Activated naive CD4-positive, alpha-beta T cell treated with anti-CD3 and anti-CD28 coated beads, Interleukin-2, amount 50 U/mL, for 72 hours (primary cell): ENCODE data around the gene PTPN9. TPM values are rescaled to one million over a fixed set of nuclear protein-coding genes. Genes with fewer than 3 reads are reported as not detected.

Experiments used
- ATAC-seq, 2 donors: fragments of 150-1000 bp; cut with Tn5 transposase; 2 replicates each; pipeline ENCODE4 v1.10.0; 2021; ENCODE audit warnings: mild to moderate bottlenecking in 2 of 2, moderate library complexity in 2 of 2
- DNase-seq, 2 donors: peaks; one replicate each; pipeline ENCODE4 v3.0.0; 2021 to 2022; ENCODE audit warnings: low spot score in 2 of 2
- H3K27ac Mint-ChIP-seq, 2 donors: one replicate each; pipeline ENCODE4 v1.8.0; 2022; ENCODE audit warnings: mild to moderate bottlenecking in 2 of 2, mixed read lengths in 2 of 2
- H3K36me3 Mint-ChIP-seq, 2 donors: one replicate each; pipeline ENCODE4 v1.8.0; 2022; ENCODE audit warnings: mixed read lengths in 2 of 2
- H3K9me3 Mint-ChIP-seq, 2 donors: one replicate each; pipeline ENCODE4 v1.8.0; 2022; ENCODE audit warnings: mixed read lengths in 2 of 2
- total RNA-seq, 2 donors: library from RNA; stranded (reverse); gene quantifications; one replicate each; pipeline ENCODE4 v1.2.3, GENCODE V29; 2022

The PTPN9 gene
- 10 to 100 TPM; 11.6 to 14.4 TPM for total RNA-seq

DNA sequence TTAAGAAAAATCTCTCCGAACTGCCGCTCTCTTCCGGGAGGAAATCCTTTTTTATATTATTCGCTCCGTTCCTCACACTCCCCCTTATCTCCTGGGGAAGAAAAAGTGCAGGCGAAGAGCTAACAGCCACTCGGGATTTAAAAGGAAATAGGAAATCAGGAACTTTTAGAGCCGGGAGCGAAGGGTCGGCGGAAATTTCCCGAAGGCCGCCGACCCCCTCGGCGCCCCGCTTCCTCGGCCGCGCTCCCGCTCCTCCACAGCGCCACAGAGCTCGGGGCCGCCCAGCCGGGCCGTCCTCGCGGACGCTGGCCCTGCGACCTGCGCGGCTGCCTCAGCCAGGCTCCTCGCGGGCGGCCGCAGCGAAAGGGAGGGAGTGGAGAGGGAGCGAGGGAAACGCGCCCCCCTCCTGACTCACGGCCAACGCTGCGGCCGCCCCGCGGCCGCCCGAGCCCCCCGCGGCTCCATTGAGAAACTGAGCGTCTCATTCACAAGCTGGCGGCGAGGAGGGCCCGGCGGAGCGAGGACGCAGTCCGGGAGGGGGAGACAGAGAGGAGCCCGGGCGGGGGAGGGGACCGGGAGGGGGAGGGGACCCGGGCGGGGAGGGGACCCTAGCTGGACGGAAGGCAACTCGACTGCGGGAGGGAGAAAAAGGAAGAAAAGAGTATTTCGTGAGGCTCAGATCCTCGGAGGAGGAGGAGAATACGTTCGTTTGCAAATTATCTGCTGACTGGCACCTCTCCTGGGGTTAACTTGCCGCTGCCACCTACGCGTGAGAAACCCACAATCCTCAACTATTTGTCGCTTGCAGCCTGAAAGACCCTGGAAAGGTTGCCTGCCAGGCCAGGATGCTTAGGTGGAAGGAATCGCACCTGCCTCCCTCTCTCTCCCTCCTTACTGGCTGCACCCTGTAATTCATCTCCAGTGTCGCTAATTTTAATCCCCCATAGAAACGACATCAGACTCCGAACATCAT lies at the start of gene PTPN9:
TSS of gene PTPN9 (minus strand) at position 368 of the 973 bp plus-strand sequence. CDS start 539 bp downstream, outside the sequence.
- peak; percentile 80 to 89 for ATAC-seq
- peak; percentile 66 to 71 for DNase-seq
- peak within 1 kb of the TSS; percentile 93 to 98 for H3K27ac Mint-ChIP-seq
- H3K9me3 Mint-ChIP-seq, result no peaks in the 10 kb centered on the region
- H3K36me3 Mint-ChIP-seq, result peaks cover 5 to 6% of the 10 kb centered on the region in 2 donors

DNA sequence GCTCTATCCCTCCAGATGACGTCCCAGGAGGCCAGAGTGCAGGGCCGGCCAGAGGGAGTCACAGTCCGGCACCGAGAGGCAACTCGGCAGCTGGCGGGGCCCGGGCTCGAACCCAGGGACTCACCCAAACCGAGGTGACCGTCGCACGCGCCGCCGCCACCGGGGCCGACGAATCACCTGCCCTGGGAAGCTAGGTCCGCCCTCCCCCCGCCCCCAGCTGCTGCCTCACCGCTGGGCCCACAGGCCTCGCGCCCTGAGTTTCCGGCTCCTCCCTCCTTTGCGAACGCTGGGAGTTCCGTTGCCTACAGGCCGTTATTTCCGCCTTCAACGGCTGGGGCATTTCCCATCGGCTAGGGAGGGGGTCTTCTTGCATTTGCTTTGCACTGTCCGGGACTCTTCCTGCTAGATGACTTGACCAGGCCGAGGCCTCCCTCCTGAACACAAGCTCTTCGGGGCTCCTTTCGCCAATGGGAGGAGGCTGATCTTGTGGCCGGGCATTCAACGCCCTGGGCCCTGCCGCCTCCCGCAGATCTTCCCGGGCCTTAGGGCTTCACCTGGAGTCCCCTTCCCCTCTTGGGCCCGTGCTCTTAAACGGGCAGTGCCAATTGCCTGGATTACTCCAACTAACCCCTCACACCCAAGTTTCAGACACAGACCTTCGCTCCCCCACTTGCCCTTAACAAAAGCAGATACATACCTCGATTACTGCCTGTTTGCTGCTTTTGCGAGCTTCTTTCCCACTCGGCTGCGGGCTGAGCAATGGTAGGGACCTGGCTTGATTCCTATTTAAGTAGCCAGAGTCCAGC lies 46.6 kb upstream of the PTPN9 start, which contains the start of gene SNUPN:
TSS of gene SNUPN (minus strand) at position 184 of the 806 bp plus-strand sequence. CDS start 4,674 bp downstream, outside the sequence.
- Mint-ChIP-seq H3K36me3 (peaks cover 6 to 8% of the 10 kb centered on the region in 2 donors), H3K9me3 (no peaks in the 10 kb centered on the region), H3K27ac (peak within 1 kb of the TSS; percentile 86 to 95)
- DNase-seq (peak; percentile 87 to 92), ATAC-seq (peak; percentile 80 to 89)

DNA sequence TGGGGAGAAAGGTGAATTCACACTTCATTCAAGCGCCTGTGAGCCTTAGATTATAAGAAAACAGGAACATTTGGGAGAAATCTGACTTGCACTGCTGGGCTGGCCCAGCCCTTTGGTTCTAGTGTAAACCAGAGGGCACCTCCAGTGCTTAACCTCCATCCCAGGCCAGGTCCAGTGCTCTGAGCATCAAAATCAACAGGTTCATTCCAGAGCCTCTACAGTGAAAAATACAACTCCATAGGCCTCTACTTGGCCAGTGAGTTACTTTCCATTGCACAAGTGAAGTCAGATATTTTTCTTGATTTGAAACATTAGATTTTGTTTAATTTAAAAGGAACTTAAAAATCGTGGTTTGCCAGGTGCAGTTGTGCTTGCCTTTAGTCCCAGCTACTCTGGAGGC lies 43.4 kb upstream of the PTPN9 start:
- DNase-seq, result no peak
- Mint-ChIP-seq H3K36me3 (peaks cover 7 to 15% of the 10 kb centered on the region in 2 donors), H3K9me3 (no peaks in the 10 kb centered on the region), H3K27ac (peak overlapping the region in 1 of 2 donors; percentile 88)
- ATAC-seq, result no peak

DNA sequence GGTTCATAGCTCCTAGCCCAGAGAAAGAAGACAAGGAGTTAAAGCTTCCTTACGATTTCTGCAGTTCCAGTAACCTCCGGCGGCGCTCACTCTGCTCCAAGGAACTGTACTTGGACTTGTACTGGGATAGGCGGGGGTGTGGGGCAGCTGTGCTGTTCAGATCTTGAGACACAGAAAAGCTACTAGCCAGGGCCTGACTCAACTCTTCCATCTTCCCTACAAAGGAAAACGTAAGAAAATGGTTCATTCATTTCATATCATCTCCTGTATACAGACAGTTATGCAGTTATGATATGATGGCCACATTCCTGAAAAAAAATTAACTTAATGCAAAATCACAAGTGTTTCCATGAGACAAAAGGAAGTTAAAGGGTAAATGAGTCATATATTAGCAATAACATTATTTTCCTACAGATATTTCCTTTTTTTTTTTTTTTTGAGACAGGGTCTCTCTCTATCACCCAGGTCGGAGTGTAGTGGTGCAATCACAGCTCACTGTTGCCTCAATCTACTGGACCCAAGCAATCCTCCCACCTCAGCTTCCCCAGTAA lies 41.8 kb upstream of the PTPN9 start:
- Mint-ChIP-seq H3K9me3 (no peaks in the 10 kb centered on the region), H3K27ac (peak overlapping the region; percentile 88 to 94), H3K36me3 (peaks cover 8 to 17% of the 10 kb centered on the region in 2 donors)
- DNase-seq, result no peak
- peak in 1 of 2 donors; percentile 41 for ATAC-seq

DNA sequence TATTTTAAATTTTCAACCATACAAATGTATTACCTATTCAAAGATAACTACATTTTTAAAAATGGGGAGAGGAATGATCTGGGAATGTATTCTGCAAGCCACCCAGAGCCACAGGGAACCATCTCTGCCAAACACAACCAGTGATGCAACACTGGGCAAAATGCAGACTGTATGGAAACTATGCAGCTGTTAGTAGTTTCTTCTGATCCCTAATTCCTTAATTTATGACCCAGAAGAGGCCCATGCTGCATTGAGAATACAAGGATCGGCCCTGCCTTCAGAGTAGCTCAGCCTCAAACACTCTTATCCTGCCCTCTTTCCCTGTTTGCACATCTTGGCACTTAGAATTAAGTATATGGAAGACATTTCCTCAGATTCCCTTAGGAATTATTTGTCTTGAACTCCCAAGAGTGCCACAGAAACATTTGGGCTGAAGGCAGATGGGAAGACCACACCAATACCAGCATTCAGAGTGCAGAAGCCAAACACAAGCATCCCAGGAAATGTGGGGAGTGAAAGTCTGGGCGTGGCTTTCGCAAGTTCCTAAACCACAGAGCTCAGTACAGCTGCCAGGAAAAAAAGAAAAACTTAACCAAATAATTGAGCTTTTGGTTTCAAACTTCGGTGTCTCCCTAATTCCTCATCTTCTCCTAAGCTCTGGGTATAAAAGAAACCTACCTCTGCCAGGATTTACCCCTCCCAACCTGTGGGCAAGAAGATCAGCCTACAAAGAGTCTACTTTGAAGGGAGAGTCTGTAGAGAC lies 41.1 kb upstream of the PTPN9 start:
- ATAC-seq (no peak), DNase-seq (no peak)
- H3K27ac Mint-ChIP-seq, result peak overlapping the region; percentile 88 to 92
- H3K36me3 Mint-ChIP-seq, result peaks cover 6 to 24% of the 10 kb centered on the region in 2 donors
- no peaks in the 10 kb centered on the region for H3K9me3 Mint-ChIP-seq

DNA sequence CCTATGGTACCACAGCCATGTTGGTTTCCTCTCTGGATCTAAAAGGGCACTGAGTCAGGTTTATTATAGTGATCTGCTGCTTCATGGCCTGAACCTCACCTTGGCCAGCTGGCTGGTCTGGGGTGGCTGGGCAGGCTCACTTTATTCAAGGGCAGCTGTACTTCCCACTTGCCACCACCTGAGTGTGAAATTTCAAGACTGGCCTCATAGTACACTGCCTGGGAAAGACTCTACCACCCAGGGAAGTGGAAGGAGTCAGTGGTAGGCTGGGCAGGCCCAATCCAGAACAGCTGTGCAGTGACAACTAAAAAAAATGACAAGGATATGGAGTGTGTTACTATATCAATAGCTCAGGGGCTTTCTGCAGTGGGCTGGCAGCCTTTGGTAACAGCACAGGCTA lies 37.7 kb upstream of the PTPN9 start:
- Mint-ChIP-seq H3K36me3 (peaks cover 16 to 27% of the 10 kb centered on the region in 2 donors), H3K27ac (peak overlapping the region; percentile 30 to 78), H3K9me3 (no peaks in the 10 kb centered on the region)
- no peak for DNase-seq
- no peak for ATAC-seq

DNA sequence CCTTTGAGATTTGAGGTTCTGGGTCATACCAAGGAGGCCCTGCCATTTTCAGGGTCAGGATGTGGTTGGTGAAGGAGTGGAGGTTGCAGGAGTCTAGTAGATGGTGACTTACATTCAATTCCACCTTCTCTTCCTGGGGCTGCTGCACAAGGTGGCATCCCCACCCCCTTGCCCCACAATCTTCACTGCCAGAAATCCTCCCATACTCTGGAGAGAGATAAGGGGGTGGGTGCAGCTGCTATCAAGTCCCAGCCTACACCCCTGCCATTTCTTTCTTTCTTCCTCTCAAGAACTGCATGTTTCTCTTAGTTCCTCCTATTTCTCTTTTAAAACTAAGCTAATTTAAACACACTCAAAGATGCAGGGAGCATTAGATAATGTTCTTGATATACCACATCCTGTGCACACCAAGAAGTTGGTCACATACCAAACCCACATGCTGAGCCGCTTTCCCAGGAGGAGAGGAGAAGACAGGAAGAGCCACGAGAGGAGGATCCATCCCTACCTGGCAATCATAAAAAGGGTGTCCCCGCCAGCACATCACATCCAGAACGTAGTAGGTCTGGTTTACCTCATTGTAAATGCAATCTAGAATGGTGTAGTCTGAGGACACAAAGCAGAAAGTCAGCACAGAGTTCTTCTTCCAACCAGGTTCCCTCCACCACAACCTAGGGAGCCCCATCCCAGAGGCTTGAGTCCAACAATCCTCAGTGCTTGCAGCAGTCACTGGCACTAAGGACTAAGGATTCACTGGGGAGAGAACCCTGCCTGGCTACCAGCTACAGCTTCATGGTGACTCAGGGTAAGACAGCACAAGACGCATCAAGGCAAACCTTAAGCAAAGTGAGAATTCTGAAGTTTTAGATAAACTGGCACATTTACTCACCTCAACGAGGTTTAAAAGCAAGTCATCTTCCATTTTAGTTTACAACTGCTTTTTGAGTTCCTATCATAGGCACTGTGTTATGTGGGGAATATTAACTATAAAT lies 27.9 kb upstream of the PTPN9 start:
- ATAC-seq, result peak; percentile 65 to 79
- Mint-ChIP-seq H3K9me3 (no peaks in the 10 kb centered on the region), H3K27ac (peak overlapping the region; percentile 82 to 93), H3K36me3 (peaks cover 31 to 53% of the 10 kb centered on the region in 2 donors)
- no peak for DNase-seq

DNA sequence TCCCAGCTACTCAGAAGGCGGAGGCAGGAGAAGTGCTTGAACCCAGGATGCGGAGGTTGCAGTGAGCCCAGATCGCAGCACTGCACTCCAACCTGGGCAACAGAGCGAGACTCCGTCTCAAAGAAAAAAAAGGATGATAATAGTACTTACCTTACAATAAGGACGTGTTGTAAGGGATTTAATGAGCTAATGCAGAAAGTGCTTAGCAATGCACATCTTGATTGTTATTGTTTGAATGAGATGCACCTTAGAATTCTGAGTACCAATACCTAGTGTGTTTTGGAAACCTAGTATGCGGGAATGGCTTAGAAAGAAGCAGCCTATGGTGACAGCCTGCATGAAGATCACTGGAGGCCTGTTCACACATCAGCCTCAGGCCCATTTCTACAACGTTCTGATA lies 26.9 kb upstream of the PTPN9 start:
- H3K27ac Mint-ChIP-seq, result peak overlapping the region; percentile 23 to 82
- ATAC-seq (no peak), DNase-seq (no peak)
- H3K36me3 Mint-ChIP-seq, result peaks cover 29 to 53% of the 10 kb centered on the region in 2 donors
- no peaks in the 10 kb centered on the region for H3K9me3 Mint-ChIP-seq

DNA sequence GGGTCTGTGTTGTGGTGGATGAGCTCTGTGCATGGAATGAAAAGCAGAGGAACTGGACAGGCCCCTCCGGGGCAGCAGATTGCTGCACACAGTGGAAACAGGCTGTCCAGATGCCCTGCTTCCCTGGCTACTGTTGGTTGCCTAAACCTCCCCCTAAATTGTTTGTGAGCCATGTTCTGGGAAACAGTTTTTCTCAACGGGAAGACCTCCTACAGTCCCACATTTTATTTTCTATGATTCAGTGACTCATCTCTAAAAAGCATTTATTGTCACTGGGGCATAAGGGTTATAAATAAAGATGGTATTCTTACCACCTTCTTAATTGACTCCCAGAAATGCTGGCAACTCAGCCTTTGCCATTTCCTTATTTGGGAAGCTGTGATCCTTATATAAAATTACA lies 20.3 kb upstream of the PTPN9 start:
- DNase-seq (no peak), ATAC-seq (no peak)
- Mint-ChIP-seq H3K9me3 (no peaks in the 10 kb centered on the region), H3K27ac (no peak overlapping the region), H3K36me3 (peaks cover 11 to 22% of the 10 kb centered on the region in 2 donors)

DNA sequence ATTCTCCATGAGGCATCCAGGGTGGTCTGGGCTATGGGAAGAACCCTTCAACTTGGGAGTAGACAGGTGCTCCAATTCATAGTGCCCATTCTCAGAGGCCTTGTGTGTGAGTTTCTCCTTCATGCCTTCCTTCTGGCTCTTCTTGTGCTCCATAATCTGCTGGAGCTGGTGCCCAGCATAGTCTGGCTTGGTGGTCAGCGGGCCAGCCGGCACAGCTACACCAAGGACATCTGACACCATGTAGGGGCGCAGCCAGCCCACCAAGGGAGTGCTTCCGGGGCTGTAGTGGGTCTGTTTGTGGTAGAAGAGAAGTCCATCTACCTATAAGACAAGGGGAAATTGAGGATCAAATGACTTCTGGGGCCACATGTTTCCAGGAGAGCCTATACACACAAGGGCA lies 19.2 kb upstream of the PTPN9 start:
- Mint-ChIP-seq H3K27ac (peak overlapping the region; percentile 40 to 94), H3K9me3 (no peaks in the 10 kb centered on the region), H3K36me3 (peaks cover 11 to 22% of the 10 kb centered on the region in 2 donors)
- DNase-seq (no peak), ATAC-seq (no peak)

DNA sequence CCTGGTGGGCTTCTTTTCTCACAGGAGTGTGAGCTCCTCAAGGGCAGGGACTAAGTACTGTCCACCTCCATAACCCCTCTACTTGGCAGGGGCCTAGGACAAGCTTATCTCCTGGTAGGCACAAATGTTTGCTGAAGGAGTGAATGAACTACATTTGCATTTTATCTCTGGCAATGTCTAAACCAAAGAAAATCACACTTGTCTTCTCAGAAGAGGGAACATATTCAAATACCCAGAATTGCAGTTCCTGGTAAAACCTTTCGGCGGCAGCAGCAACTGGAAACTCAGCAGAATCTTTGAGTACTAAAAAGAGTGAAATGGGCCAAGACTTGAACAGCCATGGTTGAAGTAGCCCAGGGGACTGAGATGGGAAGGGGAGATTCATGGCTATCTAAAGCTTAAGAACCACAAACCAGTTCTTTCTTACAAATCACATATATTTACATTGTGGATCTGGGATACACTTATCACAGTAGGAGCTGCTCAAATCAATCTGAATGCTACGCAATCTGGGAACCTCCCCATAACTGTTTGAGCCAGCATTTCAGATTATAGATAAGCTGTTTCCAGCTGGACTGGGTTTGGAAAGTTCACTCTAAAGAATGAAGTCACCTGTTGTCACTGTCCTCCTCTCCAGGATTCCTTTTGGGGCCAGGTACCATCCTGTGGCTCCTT lies 18.7 kb upstream of the PTPN9 start:
- DNase-seq (peak in 1 of 2 donors; percentile 12), ATAC-seq (peak; percentile 44 to 50)
- peak overlapping the region; percentile 40 to 94 for H3K27ac Mint-ChIP-seq
- H3K36me3 Mint-ChIP-seq, result peaks cover 11 to 22% of the 10 kb centered on the region in 2 donors
- no peaks in the 10 kb centered on the region for H3K9me3 Mint-ChIP-seq

DNA sequence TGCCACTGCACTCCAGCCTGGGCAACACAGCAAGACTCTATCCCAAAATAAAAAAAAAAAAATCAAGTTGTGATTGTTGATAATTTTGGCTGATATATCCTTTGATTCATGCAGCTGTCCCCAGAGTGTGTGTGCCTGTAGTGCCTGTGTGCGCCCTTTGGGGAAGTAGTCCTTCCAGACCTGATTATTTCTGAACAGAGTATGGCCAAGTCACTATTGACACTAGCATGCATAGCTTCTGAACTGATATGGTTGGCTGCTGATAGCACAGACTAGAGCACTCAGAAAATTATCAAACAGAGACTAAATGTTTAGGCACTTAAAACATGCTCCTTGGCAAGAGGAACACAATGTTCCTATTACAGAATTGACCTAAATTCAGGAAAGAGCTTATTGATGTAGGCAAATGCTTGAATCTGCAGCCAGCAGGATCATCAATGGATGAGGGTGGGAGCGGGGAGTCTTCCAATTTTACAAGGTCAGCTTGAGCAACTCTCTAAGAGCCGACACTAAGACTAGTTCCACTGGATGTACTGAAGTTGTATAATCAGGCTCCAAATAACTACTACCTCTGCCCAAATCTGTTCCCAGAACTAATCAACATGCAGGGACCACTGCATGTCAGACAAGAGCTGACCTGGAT lies 17.7 kb upstream of the PTPN9 start:
- no peaks in the 10 kb centered on the region for H3K9me3 Mint-ChIP-seq
- peak overlapping the region; percentile 33 to 40 for H3K27ac Mint-ChIP-seq
- no peak for ATAC-seq
- peaks cover 11 to 22% of the 10 kb centered on the region in 2 donors for H3K36me3 Mint-ChIP-seq
- no peak for DNase-seq

DNA sequence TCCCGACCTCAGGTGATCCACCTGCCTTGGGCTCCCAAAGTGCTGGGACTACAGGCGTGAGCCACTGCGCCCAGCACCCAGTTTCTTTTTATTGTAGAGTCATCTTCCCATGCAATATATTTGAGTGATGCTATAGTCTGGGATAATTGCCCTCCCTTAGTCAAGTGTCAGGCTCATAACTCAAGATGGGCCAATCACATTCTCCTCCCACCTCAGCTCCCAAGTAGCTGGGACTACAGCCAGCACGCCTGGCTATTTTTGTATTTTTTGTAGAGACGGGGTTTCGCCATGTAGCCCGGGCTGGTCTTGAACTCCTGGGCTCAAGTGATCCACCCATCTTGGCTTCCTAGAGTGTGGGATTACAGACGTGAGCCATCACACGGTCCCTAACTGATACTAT lies 15.2 kb upstream of the PTPN9 start:
- H3K36me3 Mint-ChIP-seq, result peaks cover 11 to 14% of the 10 kb centered on the region in 2 donors
- no peak for ATAC-seq
- no peaks in the 10 kb centered on the region for H3K9me3 Mint-ChIP-seq
- peak overlapping the region in 1 of 2 donors; percentile 18 for H3K27ac Mint-ChIP-seq
- no peak for DNase-seq
